Mesodermal cell (in vitro differentiated cells): ENCODE measurements around the gene FHOD3.

Experiments
- H3K27ac ChIP-seq: 2 replicates; pipeline ENCODE4 v1.7.0; 2013; ENCODE audit warnings: mild to moderate bottlenecking, low read depth, low read length, moderate library complexity; ENCODE audit not compliant: severe bottlenecking
- H3K36me3 ChIP-seq: 2 replicates; pipeline ENCODE4 v1.7.1; 2013; ENCODE audit warnings: mild to moderate bottlenecking, low read length, moderate library complexity; ENCODE audit not compliant: control insufficient read depth, insufficient read depth
- H3K4me1 ChIP-seq: one replicate; pipeline ENCODE4 v1.7.1; 2013; ENCODE audit warnings: mild to moderate bottlenecking, low read length; ENCODE audit not compliant: insufficient read depth, control insufficient read depth, poor library complexity, severe bottlenecking
- H3K4me3 ChIP-seq: 2 replicates; pipeline ENCODE4 v1.7.0; 2013; ENCODE audit warnings: low read length, control low read depth, mild to moderate bottlenecking; ENCODE audit not compliant: insufficient read depth, poor library complexity, severe bottlenecking; ENCODE audit errors: extremely low read depth
- H3K9me3 ChIP-seq: 2 replicates; pipeline ENCODE4 v1.7.1; 2013; ENCODE audit warnings: mild to moderate bottlenecking, low read length, moderate library complexity; ENCODE audit not compliant: control insufficient read depth
- WGBS, 2 experiments: methylation state at CpG; one replicate each; pipeline ENCODE4 v1.1.5; 2013; ENCODE audit warnings: missing lambda C conversion rate in 2 of 2; ENCODE audit not compliant: insufficient coverage in 2 of 2; 5-methylcytosine and 5-hydroxymethylcytosine counted together

Gene FHOD3

GRCh38 chr18:36593001-36593400 is 295.5 kb downstream of the FHOD3 start:
- no peak overlapping the region for H3K4me3 ChIP-seq
- no peaks in the 10 kb centered on the region for H3K36me3 ChIP-seq
- H3K9me3 ChIP-seq: no peaks in the 10 kb centered on the region
- H3K4me1 ChIP-seq: no peaks in the 10 kb centered on the region
- H3K27ac ChIP-seq: no peak overlapping the region

DNA sequence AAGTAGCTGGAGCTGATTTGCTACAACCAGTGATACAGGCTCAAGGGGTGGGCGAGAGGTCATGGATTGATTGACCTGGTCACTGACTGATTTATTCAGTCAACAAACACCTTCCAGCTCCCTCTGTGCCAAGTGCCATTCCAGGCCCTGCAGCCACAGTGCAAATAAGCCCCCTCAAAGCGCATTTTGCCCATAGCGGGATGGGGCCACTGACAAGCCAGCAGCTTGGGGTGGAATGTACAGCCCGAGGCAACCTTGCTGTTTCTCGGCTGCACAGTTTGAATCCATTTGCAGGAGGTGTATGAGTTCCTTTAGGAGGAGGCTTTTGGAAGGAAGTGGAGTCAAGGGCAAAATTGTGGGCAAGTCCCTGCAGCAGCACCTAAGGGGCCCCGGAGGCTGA is 296.1 kb downstream of the FHOD3 start:
- Histone ChIP-seq H3K9me3 (no peaks in the 10 kb centered on the region), H3K27ac (no peak overlapping the region), H3K36me3 (no peaks in the 10 kb centered on the region), H3K4me3 (no peak overlapping the region), H3K4me1 (no peaks in the 10 kb centered on the region)
- WGBS, 2 experiments: 86 to 95% methylated on average over 6 of the region's 6 CpGs

- H3K27ac ChIP-seq: no peak overlapping the region
- H3K36me3 ChIP-seq: no peaks in the 10 kb centered on the region
- 96 to 99% methylated on average over 8 to 9 of the region's 9 CpGs for WGBS, 2 experiments
- H3K4me3 ChIP-seq: no peak overlapping the region
- no peaks in the 10 kb centered on the region for H3K4me1 ChIP-seq
- no peaks in the 10 kb centered on the region for H3K9me3 ChIP-seq
Observed at GRCh38 chr18:36594621-36595020, 297.1 kb downstream of the FHOD3 start.

- H3K9me3 ChIP-seq: no peaks in the 10 kb centered on the region
- H3K27ac ChIP-seq: no peak overlapping the region
- H3K36me3 ChIP-seq: no peaks in the 10 kb centered on the region
- no peaks in the 10 kb centered on the region for H3K4me1 ChIP-seq
- WGBS, 2 experiments: 80 to 92% methylated on average over 8 to 10 of the region's 10 CpGs
- H3K4me3 ChIP-seq: no peak overlapping the region
Observed at GRCh38 chr18:36595046-36595817, 297.7 kb downstream of the FHOD3 start.

DNA sequence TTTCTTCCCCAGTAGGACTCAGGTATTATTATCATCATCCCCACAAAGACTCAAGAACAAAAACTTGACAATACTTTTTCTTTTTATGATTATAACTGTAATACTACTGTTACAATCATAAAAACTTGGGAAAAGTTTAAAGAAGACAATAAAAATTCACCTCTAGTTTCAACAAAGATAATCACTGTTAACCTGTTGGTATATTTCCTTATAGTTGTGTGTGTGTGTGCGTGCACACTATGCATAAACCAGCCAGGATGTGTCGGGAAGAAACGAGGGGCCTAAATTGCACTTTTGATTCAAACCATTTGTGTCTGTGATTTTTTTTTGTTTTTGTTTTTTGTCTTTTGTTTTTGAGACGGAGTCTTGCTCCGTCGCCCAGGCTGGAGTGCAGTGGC is 298.3 kb downstream of the FHOD3 start:
- H3K36me3 ChIP-seq: no peaks in the 10 kb centered on the region

DNA sequence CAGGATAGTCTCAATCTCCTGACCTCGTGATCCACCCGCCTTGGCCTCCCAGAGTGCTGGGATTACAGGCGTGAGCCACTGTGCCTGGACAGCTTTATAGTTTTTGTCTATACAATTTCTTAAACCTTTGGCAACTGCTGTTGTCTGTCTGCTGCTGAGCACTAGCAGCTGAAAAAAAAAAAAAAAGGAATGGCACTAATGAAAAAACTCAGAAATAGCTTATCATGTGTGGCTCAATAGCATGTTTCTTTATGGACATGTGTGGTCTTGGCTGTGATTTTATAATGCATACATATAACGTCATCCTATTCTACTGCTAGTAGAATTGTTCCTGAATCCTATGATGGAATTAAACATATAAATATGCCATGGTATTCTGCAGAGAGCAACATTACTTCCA is 300.1 kb downstream of the FHOD3 start:
- Histone ChIP-seq H3K4me3 (no peak overlapping the region), H3K27ac (no peak overlapping the region), H3K36me3 (no peaks in the 10 kb centered on the region), H3K9me3 (no peaks in the 10 kb centered on the region), H3K4me1 (no peaks in the 10 kb centered on the region)
- WGBS, 2 experiments: 89 to 100% methylated on average over 3 of the region's 4 CpGs

More for the DNA sequence above, 298.3 kb downstream of the FHOD3 start:
- H3K4me3 ChIP-seq: no peak overlapping the region
- 87 to 90% methylated on average over 4 to 6 of the region's 6 CpGs for WGBS, 2 experiments
- H3K27ac ChIP-seq: no peak overlapping the region
- no peaks in the 10 kb centered on the region for H3K4me1 ChIP-seq
- no peaks in the 10 kb centered on the region for H3K9me3 ChIP-seq

DNA sequence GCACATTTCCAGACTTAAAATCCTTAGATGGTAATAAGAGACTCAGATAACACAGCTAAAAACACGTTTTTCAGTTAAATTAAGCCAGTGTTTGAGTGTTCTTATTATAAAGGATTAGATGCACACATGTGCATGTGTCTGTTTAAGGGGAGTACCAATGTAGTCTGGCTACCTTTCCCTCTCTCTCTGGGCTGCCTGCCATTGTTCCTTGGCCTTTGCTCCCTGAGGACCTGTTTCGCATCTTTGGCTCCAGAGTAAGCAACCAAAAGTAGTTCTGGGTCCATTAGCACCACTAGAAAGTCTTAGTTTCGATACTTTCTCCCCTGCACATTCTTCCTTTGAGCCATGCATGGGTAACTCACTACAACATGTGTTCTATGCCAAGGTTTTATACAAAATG is 303.0 kb downstream of the FHOD3 start:
- no peak overlapping the region for H3K4me3 ChIP-seq
- no peaks in the 10 kb centered on the region for H3K36me3 ChIP-seq
- no peak overlapping the region for H3K27ac ChIP-seq
- 92 to 100% methylated on average over 1 to 2 of the region's 3 CpGs for WGBS, 2 experiments
- H3K9me3 ChIP-seq: no peaks in the 10 kb centered on the region
- H3K4me1 ChIP-seq: no peaks in the 10 kb centered on the region

- Histone ChIP-seq H3K36me3 (no peaks in the 10 kb centered on the region), H3K4me3 (no peak overlapping the region), H3K4me1 (no peaks in the 10 kb centered on the region), H3K27ac (no peak overlapping the region), H3K9me3 (no peaks in the 10 kb centered on the region)
- 80 to 83% methylated on average over 1 of the region's 1 CpG for WGBS, 2 experiments
Observed at GRCh38 chr18:36601316-36601715, 303.8 kb downstream of the FHOD3 start.

GRCh38 chr18:36602071-36602470 is 304.6 kb downstream of the FHOD3 start:
- WGBS, 2 experiments: no CpG with 5 or more reads among the region's 2 CpGs
- Histone ChIP-seq H3K27ac (no peak overlapping the region), H3K4me1 (no peaks in the 10 kb centered on the region), H3K36me3 (no peaks in the 10 kb centered on the region), H3K9me3 (no peaks in the 10 kb centered on the region), H3K4me3 (no peak overlapping the region)

DNA sequence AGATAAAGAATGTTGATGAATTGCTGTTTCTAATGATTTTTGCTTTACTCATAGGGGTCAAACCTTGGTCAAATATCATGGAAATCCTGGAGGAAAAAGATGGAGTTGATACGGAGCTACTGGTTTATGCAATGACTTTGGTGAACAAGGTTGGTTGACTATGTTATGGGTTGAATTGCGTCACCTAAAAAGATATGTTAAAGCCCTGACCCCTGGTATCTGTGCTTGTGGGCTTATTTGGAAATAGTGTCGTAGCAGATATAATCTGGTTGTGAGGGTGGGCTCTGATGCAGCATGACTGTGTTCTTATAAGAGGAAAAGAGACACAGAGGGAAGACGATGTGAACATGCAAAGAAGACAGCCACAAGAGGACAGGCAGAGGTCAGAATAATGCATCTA is 305.1 kb downstream of the FHOD3 start:
- H3K27ac ChIP-seq: no peak overlapping the region
- H3K36me3 ChIP-seq: no peaks in the 10 kb centered on the region
- 91 to 94% methylated on average over 4 of the region's 4 CpGs for WGBS, 2 experiments
- no peaks in the 10 kb centered on the region for H3K9me3 ChIP-seq
- no peaks in the 10 kb centered on the region for H3K4me1 ChIP-seq
- no peak overlapping the region for H3K4me3 ChIP-seq

- 80% methylated on average over 1 of the region's 3 CpGs; no CpG with 5 or more reads in 1 of the 2 experiments for WGBS, 2 experiments
Observed at GRCh38 chr18:36608107-36608506, 310.6 kb downstream of the FHOD3 start.

More at GRCh38 chr18:36608107-36608506, 310.6 kb downstream of the FHOD3 start:
- no peak overlapping the region for H3K27ac ChIP-seq
- H3K4me1 ChIP-seq: peaks cover 8% of the 10 kb centered on the region
- no peaks in the 10 kb centered on the region for H3K36me3 ChIP-seq
- H3K9me3 ChIP-seq: no peaks in the 10 kb centered on the region
- no peak overlapping the region for H3K4me3 ChIP-seq
